Prostate gland (tissue), 2 donors: Measurements from ENCODE around the gene NEDD8. TPM values are rescaled to one million over a fixed set of nuclear protein-coding genes. Genes with fewer than 3 reads are reported as not detected.

ENCODE experiments used
- DNase-seq: peaks from one replicate; pipeline ENCODE4 v3.0.0-alpha.2; 2019; ENCODE audit warnings: low spot score
- H3K27ac ChIP-seq, 2 donors: fragments of 200-600 bp; sonication (generic); 2 replicates each; pipeline ENCODE4 v1.5.1; 2017 to 2019
- H3K27me3 ChIP-seq: fragments of 200-600 bp; sonication (generic); replicated peaks from 2 replicates; pipeline ENCODE4 v1.5.1; 2019; ENCODE audit not compliant: insufficient read depth
- H3K36me3 ChIP-seq, 2 donors: fragments of 200-600 bp; sonication (generic); 1 replicate in 1 of 2; 2 replicates in 1 of 2; pipeline versions ENCODE4 v1.5.1 to v1.8.1; 2017 to 2019
- H3K4me1 ChIP-seq: fragments of 200-600 bp; sonication (generic); replicated peaks from 2 replicates; pipeline ENCODE4 v1.5.1; 2019
- H3K4me3 ChIP-seq, 2 donors: fragments of 200-600 bp; sonication (generic); 2 replicates each; pipeline ENCODE4 v1.5.1; 2017 to 2019
- H3K9me3 ChIP-seq: fragments of 200-600 bp; sonication (generic); 2 replicates; pipeline ENCODE4 v1.5.1; 2017
- POLR2A ChIP-seq: fragments of 450-650 bp; IDR thresholded peaks from one replicate; pipeline ENCODE4 v1.6.1; 2016; ENCODE audit warnings: antibody characterized with exemption, mild to moderate bottlenecking
- POLR2AphosphoS5 ChIP-seq: sonication (generic); formaldehyde crosslinking; IDR thresholded peaks from one replicate; pipeline ENCODE4 v1.6.1; 2017; ENCODE audit warnings: antibody characterized with exemption
- WGBS: methylation state at CpG from one replicate; pipeline ENCODE4 v1.1.5; 2018; 5-methylcytosine and 5-hydroxymethylcytosine counted together
- intact Hi-C: fragments of 100-400 bp; cut with DNase I; formaldehyde crosslinking; loops from one replicate; pipeline ENCODE4 v1.14.2; 2022
- total RNA-seq, 2 donors: library from RNA; depleted of rRNA; stranded (reverse); fragments of >200 nt; gene quantifications; one replicate each; pipeline ENCODE4 v1.1.0, GENCODE V29; 2016
- TF ChIP-seq, protein P1 (sequence below), 4 experiments: fragments of 200-600 bp in 2 of 4; fragments of 450-650 bp in 2 of 4; sonication (generic) in 2 of 4; IDR thresholded peaks; 1 replicate in 3 of 4; 2 replicates in 1 of 4; pipeline ENCODE4 v1.5.1; 2016 to 2019; ENCODE audit warnings: antibody characterized with exemption in 4 of 4, mild to moderate bottlenecking in 2 of 4, moderate library complexity in 2 of 4

NEDD8 gene
- total RNA-seq, 2 donors from 2014 or later = 114 to 185 TPM

GRCh38 chr14:24184104-24184970 is 47.8 kb downstream of the NEDD8 start:
- H3K27ac ChIP-seq = no peak overlapping the region
- no peaks in the 10 kb centered on the region for H3K27me3 ChIP-seq
- H3K36me3 ChIP-seq = peaks cover 0 to 26% of the 10 kb centered on the region in 2 donors
- no peak for TF ChIP-seq POLR2A
- TF ChIP-seq, protein P1, sequence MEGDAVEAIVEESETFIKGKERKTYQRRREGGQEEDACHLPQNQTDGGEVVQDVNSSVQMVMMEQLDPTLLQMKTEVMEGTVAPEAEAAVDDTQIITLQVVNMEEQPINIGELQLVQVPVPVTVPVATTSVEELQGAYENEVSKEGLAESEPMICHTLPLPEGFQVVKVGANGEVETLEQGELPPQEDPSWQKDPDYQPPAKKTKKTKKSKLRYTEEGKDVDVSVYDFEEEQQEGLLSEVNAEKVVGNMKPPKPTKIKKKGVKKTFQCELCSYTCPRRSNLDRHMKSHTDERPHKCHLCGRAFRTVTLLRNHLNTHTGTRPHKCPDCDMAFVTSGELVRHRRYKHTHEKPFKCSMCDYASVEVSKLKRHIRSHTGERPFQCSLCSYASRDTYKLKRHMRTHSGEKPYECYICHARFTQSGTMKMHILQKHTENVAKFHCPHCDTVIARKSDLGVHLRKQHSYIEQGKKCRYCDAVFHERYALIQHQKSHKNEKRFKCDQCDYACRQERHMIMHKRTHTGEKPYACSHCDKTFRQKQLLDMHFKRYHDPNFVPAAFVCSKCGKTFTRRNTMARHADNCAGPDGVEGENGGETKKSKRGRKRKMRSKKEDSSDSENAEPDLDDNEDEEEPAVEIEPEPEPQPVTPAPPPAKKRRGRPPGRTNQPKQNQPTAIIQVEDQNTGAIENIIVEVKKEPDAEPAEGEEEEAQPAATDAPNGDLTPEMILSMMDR (IDR thresholded peaks at IDR 0.05) = no peak
- TF ChIP-seq POLR2AphosphoS5 = no peak
- H3K4me1 ChIP-seq = peaks cover 7% of the 10 kb centered on the region
- no peaks in the 10 kb centered on the region for H3K9me3 ChIP-seq
- no peak overlapping the region for H3K4me3 ChIP-seq
- intact Hi-C loops = no loop called here
- WGBS = 87% methylated on average over 19 of the region's 19 CpGs
- DNase-seq = no peak

DNA sequence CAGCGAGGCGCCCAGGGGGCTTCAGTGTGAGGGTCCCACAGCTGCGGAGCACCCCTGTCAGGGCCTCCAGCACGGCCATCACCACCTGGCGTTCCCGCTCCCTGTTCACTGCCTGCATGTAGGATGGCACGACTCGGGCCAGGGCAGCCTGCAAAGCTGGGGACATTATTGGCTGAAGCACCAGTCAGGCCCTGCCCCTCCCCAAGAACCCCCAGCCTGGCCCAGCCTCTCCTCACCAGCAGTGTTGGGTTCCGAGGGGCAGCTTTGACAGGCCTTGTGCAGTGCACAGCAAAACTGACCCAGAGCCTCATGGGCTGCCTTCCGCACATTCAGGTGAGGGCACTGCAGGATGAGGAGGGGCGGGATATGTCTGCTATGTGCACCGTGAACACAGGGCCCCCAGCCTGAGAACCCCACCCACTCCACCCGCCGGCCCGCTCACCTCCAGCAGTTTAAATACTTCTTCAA is 49.1 kb downstream of the NEDD8 start:
- no peak for DNase-seq
- intact Hi-C loops = no loop called here
- Histone ChIP-seq H3K36me3 (peaks cover 0 to 26% of the 10 kb centered on the region in 2 donors), H3K4me3 (no peak overlapping the region), H3K4me1 (peaks cover 7% of the 10 kb centered on the region), H3K27me3 (no peaks in the 10 kb centered on the region), H3K27ac (no peak overlapping the region), H3K9me3 (no peaks in the 10 kb centered on the region)
- no peak for TF ChIP-seq POLR2A
- TF ChIP-seq POLR2AphosphoS5 = no peak
- TF ChIP-seq, protein P1 (IDR thresholded peaks at IDR 0.05) = no peak
- WGBS = 89% methylated on average over 13 of the region's 15 CpGs

DNA sequence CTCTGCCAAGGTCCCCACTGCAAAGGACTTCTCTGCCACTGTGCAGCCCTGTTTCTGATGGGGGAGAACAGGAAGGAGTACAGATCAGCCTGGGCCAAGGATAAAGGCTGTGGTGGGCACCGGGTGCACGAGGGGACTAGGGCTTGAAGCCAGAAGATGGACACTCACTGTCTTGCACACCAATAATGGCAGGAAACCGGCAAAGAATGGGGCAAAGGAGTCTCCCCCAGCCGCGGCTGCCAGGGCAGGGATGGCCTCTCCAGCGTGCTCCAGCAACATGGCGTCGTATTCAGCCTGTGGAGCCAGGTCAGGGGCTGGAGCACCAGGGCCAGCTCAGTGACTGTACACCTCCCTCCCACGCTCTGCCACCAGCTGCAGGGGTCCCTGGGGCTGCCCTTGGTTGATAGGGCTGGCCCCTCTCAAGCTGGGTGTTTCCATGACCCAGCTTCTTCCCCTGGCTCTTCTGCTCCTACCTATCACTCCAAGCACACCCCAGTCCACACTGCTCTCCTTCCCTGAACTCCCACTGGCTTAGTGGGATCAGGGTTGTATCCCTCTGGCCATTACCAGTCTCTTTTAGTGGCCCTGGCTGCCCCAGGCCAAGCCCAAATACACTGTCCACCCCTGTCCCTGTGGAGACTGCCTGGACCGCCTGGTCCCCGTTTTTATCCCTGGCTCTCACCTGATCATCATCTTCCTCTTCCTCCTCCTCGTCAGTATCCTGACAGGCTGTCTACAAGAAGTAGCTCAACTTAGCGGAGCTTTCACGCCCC is 49.9 kb downstream of the NEDD8 start:
- peaks cover 3% of the 10 kb centered on the region for H3K4me1 ChIP-seq
- no peak overlapping the region for H3K27ac ChIP-seq
- peaks cover 0 to 26% of the 10 kb centered on the region in 2 donors for H3K36me3 ChIP-seq
- WGBS = 82% methylated on average over 13 of the region's 14 CpGs
- no peaks in the 10 kb centered on the region for H3K9me3 ChIP-seq
- H3K27me3 ChIP-seq = no peaks in the 10 kb centered on the region
- DNase-seq = no peak
- no peak overlapping the region for H3K4me3 ChIP-seq
- intact Hi-C loops = no loop called here
- TF ChIP-seq, protein P1 (IDR thresholded peaks at IDR 0.05) = no peak
- TF ChIP-seq POLR2A (no peak), POLR2AphosphoS5 (no peak)

DNA sequence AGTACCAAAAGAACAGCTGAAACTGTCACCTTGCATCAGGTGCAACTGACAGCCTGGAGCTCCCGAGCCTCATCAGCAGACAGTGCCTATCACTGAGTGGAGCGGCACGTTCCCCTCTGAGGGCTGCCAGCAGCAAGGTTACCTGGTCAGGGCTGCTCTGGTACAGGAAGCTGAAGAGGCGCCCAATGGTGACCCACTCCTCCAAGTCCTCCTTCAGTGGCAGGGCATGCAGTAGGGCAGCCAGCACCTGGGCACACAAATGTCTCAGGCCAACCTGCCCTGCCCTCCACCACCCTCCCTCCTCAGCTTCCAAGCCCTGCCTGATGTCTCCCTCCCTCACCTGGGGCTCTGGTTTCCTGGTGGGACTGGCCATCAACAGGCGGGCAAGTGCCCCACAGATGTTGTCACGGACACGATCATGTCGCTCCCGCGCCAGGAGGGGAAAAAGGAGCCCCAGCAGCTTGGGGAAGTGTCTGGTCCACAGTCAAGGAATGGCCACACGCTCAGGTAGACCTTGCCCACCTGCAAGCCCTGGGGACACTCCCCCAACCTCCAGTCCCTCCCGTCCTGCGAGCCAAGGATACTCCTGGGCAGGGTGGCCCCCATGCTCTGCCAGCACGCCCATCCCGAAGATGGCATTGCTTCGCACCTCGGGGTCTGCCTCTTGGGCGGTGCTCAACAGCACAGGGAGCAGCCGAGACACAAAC is 50.6 kb downstream of the NEDD8 start:
- Histone ChIP-seq H3K9me3 (no peaks in the 10 kb centered on the region), H3K27ac (no peak overlapping the region), H3K4me1 (peaks cover 3% of the 10 kb centered on the region), H3K36me3 (peaks cover 0 to 25% of the 10 kb centered on the region in 2 donors), H3K27me3 (no peaks in the 10 kb centered on the region), H3K4me3 (no peak overlapping the region)
- intact Hi-C loops = no loop called here
- no peak for DNase-seq
- WGBS = 81% methylated on average over 19 of the region's 19 CpGs
- no peak for TF ChIP-seq POLR2AphosphoS5
- TF ChIP-seq POLR2A = no peak
- TF ChIP-seq, protein P1 (IDR thresholded peaks at IDR 0.05) = no peak
